ENCODE measurements around the gene LPIN1. TPM values are rescaled to one million over a fixed set of nuclear protein-coding genes. Genes with fewer than 3 reads are reported as not detected.

LPIN1 gene
- total and polyA plus RNA-seq, 2 of the 13 experiments (the other 11 are each of a cell fraction or from before 2014, with no cell fraction given) = 9.7 to 19.4 TPM

- intact Hi-C loops (cut with micrococcal nuclease; ENCODE audit: unreplicated experiment) = loop anchor here (1.0 kb wide), 3 partner anchors 32 to 496 kb away; no protein-coding TSS in a partner anchor
- ChIA-PET CTCF (ENCODE audit: low intra/inter-chr PET ratio, low total read pairs) (interaction anchor here (1.3 kb wide), 1 partner anchor 33 kb away, joined by 3 read pairs; no protein-coding TSS in a partner anchor), POLR2A (interaction anchor here (1.8 to 3.7 kb wide), 2 partner anchors 11 to 13 kb away, joined by 5 to 31 read pairs; no protein-coding TSS in a partner anchor)
- FAIRE-seq (peak; percentile 15), ATAC-seq (peak; percentile 3; the same call in 2 of the 3 replicates), DNase-seq (ENCODE audit: low spot score) (no peak)
- BruUV-seq (replicated peaks) = no TSS peak
- Histone ChIP-seq H3K4me3 (replicated peaks in 1 of 3; ENCODE audit: insufficient read depth in 1 of 3, low read depth in 2 of 3, low read length in 3 of 3) (peak overlapping the region; percentile 55 to 77 (median 70); a peak in 5 of 6 replicates), H3K27ac (ENCODE audit: extremely low read length, insufficient read depth, low read length) (peak overlapping the region; percentile 80), H3K9ac (ENCODE audit: insufficient read depth, low read depth, low read length) (peak overlapping the region; percentile 70), H3K9me3 (ENCODE audit: low read length) (peaks cover 5% of the 10 kb centered on the region; the same call in 1 of the 2 replicates), H3K36me3 (replicated peaks in 1 of 2; ENCODE audit: control insufficient read depth in 1 of 2, insufficient read depth in 2 of 2, low read length in 2 of 2) (peaks cover 0 to 5% of the 10 kb centered on the region in 2 experiments; a peak in 2 of 5 replicates), H3K27me3 (ENCODE audit: control insufficient read depth in 1 of 2, insufficient read depth in 2 of 2, low read length in 2 of 2) (no peaks in the 10 kb centered on the region; a peak in 1 of 5 replicates), H4K20me1 (ENCODE audit: insufficient read depth, low read length) (no peaks in the 10 kb centered on the region), H2AFZ (ENCODE audit: low read length) (peak overlapping the region; percentile 90), H3K79me2 (ENCODE audit: insufficient read depth, low read length) (no peaks in the 10 kb centered on the region), H3K4me1 (ENCODE audit: insufficient read depth, low read length) (peaks cover 66% of the 10 kb centered on the region), H3K4me2 (ENCODE audit: low read depth, low read length) (peak overlapping the region; percentile 100)
- WGBS (ENCODE audit: low lambda C conversion rate) = 46% methylated on average over 7 of the region's 7 CpGs
- in situ Hi-C loops (cut with HindIII; ENCODE audit: extremely low pct_ligation_motif_present, low pct_unique_long_range_greater_than_20kb) = loop anchor here (5.0 to 10.0 kb wide), 2 partner anchors 886 to 1174 kb away; partner anchors contain the start of gene TRIB2
- TF ChIP-seq ZNF496 (CRISPR knock-in tag; IDR thresholded peaks at IDR 0.05; ENCODE audit: insufficient replicate concordance) (no peak), FOXA3 (CRISPR knock-in tag; IDR thresholded peaks at IDR 0.05) (peak; percentile 77), ONECUT2 (CRISPR knock-in tag; IDR thresholded peaks at IDR 0.05) (peak; percentile 80), ATF1 (CRISPR knock-in tag; IDR thresholded peaks at IDR 0.05) (0 out of 2 replicates have a peak, but pooled peaks have one; percentile 31), PRMT3 (CRISPR knock-in tag; IDR thresholded peaks at IDR 0.05; ENCODE audit: borderline replicate concordance, low read depth) (no peak), REL (CRISPR knock-in tag; conservative IDR thresholded peaks at IDR 0.05) (peak; percentile 59; the same call in 1 of the 2 replicates), FOXP1 (IDR thresholded peaks at IDR 0.05) (no peak), FOXP1 (CRISPR knock-in tag; IDR thresholded peaks at IDR 0.05) (peak; percentile 44), NCOR1 (IDR thresholded peaks at IDR 0.05; ENCODE audit: borderline replicate concordance, low read length) (0 out of 2 replicates have a peak, but pooled peaks have one; percentile 2), RFX3 (CRISPR knock-in tag; IDR thresholded peaks at IDR 0.05) (no peak), SNAPC4 (CRISPR knock-in tag; IDR thresholded peaks at IDR 0.05) (0 out of 2 replicates have a peak, but pooled peaks have one; percentile 43), NR2F6 (IDR thresholded peaks at IDR 0.05) (0 out of 2 replicates have a peak, but pooled peaks have one; percentile 32), NR2F6 (CRISPR knock-in tag; IDR thresholded peaks at IDR 0.05) (no peak), ZNF883 (CRISPR knock-in tag; IDR thresholded peaks at IDR 0.05; ENCODE audit: not compliant biosample characterization) (no peak)
- TF ChIP-seq, protein P1, sequence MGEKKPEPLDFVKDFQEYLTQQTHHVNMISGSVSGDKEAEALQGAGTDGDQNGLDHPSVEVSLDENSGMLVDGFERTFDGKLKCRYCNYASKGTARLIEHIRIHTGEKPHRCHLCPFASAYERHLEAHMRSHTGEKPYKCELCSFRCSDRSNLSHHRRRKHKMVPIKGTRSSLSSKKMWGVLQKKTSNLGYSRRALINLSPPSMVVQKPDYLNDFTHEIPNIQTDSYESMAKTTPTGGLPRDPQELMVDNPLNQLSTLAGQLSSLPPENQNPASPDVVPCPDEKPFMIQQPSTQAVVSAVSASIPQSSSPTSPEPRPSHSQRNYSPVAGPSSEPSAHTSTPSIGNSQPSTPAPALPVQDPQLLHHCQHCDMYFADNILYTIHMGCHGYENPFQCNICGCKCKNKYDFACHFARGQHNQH (CRISPR knock-in tag; IDR thresholded peaks at IDR 0.05) = peak; percentile 13; the same call in 1 of the 2 replicates
- TF ChIP-seq, protein P2, sequence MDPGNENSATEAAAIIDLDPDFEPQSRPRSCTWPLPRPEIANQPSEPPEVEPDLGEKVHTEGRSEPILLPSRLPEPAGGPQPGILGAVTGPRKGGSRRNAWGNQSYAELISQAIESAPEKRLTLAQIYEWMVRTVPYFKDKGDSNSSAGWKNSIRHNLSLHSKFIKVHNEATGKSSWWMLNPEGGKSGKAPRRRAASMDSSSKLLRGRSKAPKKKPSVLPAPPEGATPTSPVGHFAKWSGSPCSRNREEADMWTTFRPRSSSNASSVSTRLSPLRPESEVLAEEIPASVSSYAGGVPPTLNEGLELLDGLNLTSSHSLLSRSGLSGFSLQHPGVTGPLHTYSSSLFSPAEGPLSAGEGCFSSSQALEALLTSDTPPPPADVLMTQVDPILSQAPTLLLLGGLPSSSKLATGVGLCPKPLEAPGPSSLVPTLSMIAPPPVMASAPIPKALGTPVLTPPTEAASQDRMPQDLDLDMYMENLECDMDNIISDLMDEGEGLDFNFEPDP (CRISPR knock-in tag; conservative IDR thresholded peaks at IDR 0.05) = no peak
Measured at GRCh38 chr2:11830708-11831301, 84.4 kb downstream of the LPIN1 start.
